Fibroblast of the conjunctiva (primary cell): ENCODE data around the gene RBM24.
A peak's percentile ranks its signal among the peaks of the same experiment; 100 is the strongest.

Experiments used
- DNase-seq: peaks from one replicate; pipeline ENCODE4 v3.0.0-alpha.2; 2010; ENCODE audit warnings: low read depth

RBM24 gene

GRCh38 chr6:17281100-17281496 lies at the start of gene RBM24:
Gene RBM24, plus strand, starts transcription at chr6:17281361. Its CDS starts 221 bp downstream, at chr6:17281582.
- peak; percentile 31 for DNase-seq

GRCh38 chr6:17233531-17233930 lies 47.6 kb upstream of the RBM24 start:
- DNase-seq, result no peak

- DNase-seq, result no peak
Observed at GRCh38 chr6:17237246-17237645, 43.9 kb upstream of the RBM24 start.

- DNase-seq, result no peak
Observed at GRCh38 chr6:17239260-17239659, 41.9 kb upstream of the RBM24 start.

GRCh38 chr6:17240803-17241500 lies 40.2 kb upstream of the RBM24 start:
- no peak for DNase-seq

GRCh38 chr6:17242087-17242486 lies 39.1 kb upstream of the RBM24 start:
- DNase-seq, result no peak

GRCh38 chr6:17250237-17250636 lies 30.9 kb upstream of the RBM24 start:
- DNase-seq, result no peak

- DNase-seq, result no peak
Observed at GRCh38 chr6:17251953-17252352, 29.2 kb upstream of the RBM24 start.

- no peak for DNase-seq
Observed at GRCh38 chr6:17258749-17259148, 22.4 kb upstream of the RBM24 start.

- no peak for DNase-seq
Observed at GRCh38 chr6:17265570-17265969, 15.6 kb upstream of the RBM24 start.

GRCh38 chr6:17267566-17267965 lies 13.6 kb upstream of the RBM24 start:
- no peak for DNase-seq

GRCh38 chr6:17268114-17268513 lies 13.0 kb upstream of the RBM24 start:
- no peak for DNase-seq

GRCh38 chr6:17269840-17270239 lies 11.3 kb upstream of the RBM24 start:
- DNase-seq, result no peak

- no peak for DNase-seq
Observed at GRCh38 chr6:17271628-17272027, 9.5 kb upstream of the RBM24 start.

GRCh38 chr6:17276766-17277165 lies 4.4 kb upstream of the RBM24 start:
- DNase-seq, result no peak

- DNase-seq, result no peak
Observed at GRCh38 chr6:17277256-17277655, 3.9 kb upstream of the RBM24 start.

- no peak for DNase-seq
Observed at GRCh38 chr6:17278289-17279063, 2.7 kb upstream of the RBM24 start.

- DNase-seq, result no peak
Observed at GRCh38 chr6:17280138-17280537, 1.0 kb upstream of the RBM24 start.

GRCh38 chr6:17280552-17281090 lies 540 bp upstream of the RBM24 start:
- no peak for DNase-seq

- no peak for DNase-seq
Observed at GRCh38 chr6:17281497-17282481, 628 bp downstream of the RBM24 start.

GRCh38 chr6:17283074-17283473 lies 1.9 kb downstream of the RBM24 start:
- no peak for DNase-seq

GRCh38 chr6:17289630-17290061 lies 8.5 kb downstream of the RBM24 start:
- no peak for DNase-seq
